Mesendoderm (in vitro differentiated cells): ENCODE results near the gene HRH1.

Experiments
- DNase-seq: peaks from one replicate; pipeline ENCODE4 v3.0.0; 2013
- H2AK5ac ChIP-seq: 2 replicates; pipeline ENCODE4 v1.6.1; 2013; ENCODE audit warnings: low read length, inconsistent platforms
- H2BK120ac ChIP-seq: 2 replicates; pipeline ENCODE4 v1.6.1; 2013; ENCODE audit warnings: low read depth, mild to moderate bottlenecking, low read length, moderate library complexity, mixed read lengths
- H2BK15ac ChIP-seq: replicated peaks from 2 replicates; pipeline ENCODE4 v1.6.1; 2013; ENCODE audit warnings: low read depth, mild to moderate bottlenecking, moderate library complexity
- H2BK5ac ChIP-seq: 2 replicates; pipeline ENCODE4 v1.6.1; 2013; ENCODE audit warnings: low read length, inconsistent platforms
- H3K18ac ChIP-seq: 2 replicates; pipeline ENCODE4 v1.6.1; 2013; ENCODE audit warnings: mild to moderate bottlenecking, low read length, mixed read lengths
- H3K23ac ChIP-seq: one replicate; pipeline ENCODE4 v1.6.1; 2013; ENCODE audit warnings: low read length
- H3K27ac ChIP-seq: 2 replicates; pipeline ENCODE4 v1.5.1; 2013; ENCODE audit warnings: low read depth, mild to moderate bottlenecking, inconsistent platforms, low read length, moderate library complexity
- H3K27me3 ChIP-seq: 2 replicates; pipeline ENCODE4 v1.6.1; 2013; ENCODE audit warnings: low read length, control low read depth, mild to moderate bottlenecking, inconsistent platforms; ENCODE audit not compliant: insufficient read depth, poor library complexity
- H3K36me3 ChIP-seq: 2 replicates; pipeline ENCODE4 v1.6.1; 2013; ENCODE audit warnings: low read length, inconsistent platforms; ENCODE audit not compliant: control insufficient read depth, insufficient read depth
- H3K4ac ChIP-seq: one replicate; pipeline ENCODE4 v1.6.1; 2013; ENCODE audit warnings: low read depth, mild to moderate bottlenecking, low read length, moderate library complexity
- H3K4me1 ChIP-seq: 2 replicates; pipeline ENCODE4 v1.6.1; 2013; ENCODE audit warnings: low read depth, low read length, inconsistent platforms; ENCODE audit not compliant: control insufficient read depth
- H3K4me2 ChIP-seq: 2 replicates; pipeline ENCODE4 v1.6.1; 2013; ENCODE audit warnings: low read length
- H3K4me3 ChIP-seq: 2 replicates; pipeline ENCODE4 v1.5.1; 2013; ENCODE audit warnings: mild to moderate bottlenecking, low read length
- H3K56ac ChIP-seq: one replicate; pipeline ENCODE4 v1.6.1; 2013; ENCODE audit warnings: low read length
- H3K79me1 ChIP-seq: 2 replicates; pipeline ENCODE4 v1.6.1; 2013; ENCODE audit warnings: low read length, inconsistent platforms
- H3K79me2 ChIP-seq: 2 replicates; pipeline ENCODE4 v1.6.1; 2013; ENCODE audit warnings: mild to moderate bottlenecking, low read length; ENCODE audit not compliant: control insufficient read depth, insufficient read depth
- H3K9ac ChIP-seq: 2 replicates; pipeline ENCODE4 v1.6.1; 2013; ENCODE audit warnings: low read length, inconsistent platforms
- H4K5ac ChIP-seq: one replicate; pipeline ENCODE4 v1.6.1; 2013; ENCODE audit warnings: low read length
- H4K8ac ChIP-seq: one replicate; pipeline ENCODE4 v1.6.1; 2013; ENCODE audit warnings: low read depth, mild to moderate bottlenecking, control low read depth, low read length, moderate library complexity
- WGBS: extraction: QIAGEN DNeasy Blood & Tissue Kit; methylation state at CpG from one replicate; pipeline ENCODE4 v1.1.7; 2013; ENCODE audit warnings: low lambda C conversion rate, missing lambda C conversion rate; ENCODE audit not compliant: insufficient coverage; ENCODE audit errors: extremely low coverage; 5-methylcytosine and 5-hydroxymethylcytosine counted together

Gene HRH1

GRCh38 chr3:11275926-11276325 lies 121.6 kb downstream of the HRH1 start:
- no peak overlapping the region for H4K5ac ChIP-seq
- H3K79me1 ChIP-seq = peaks cover 11% of the 10 kb centered on the region
- no peak overlapping the region for H4K8ac ChIP-seq
- DNase-seq = no peak
- no peak overlapping the region for H3K4me2 ChIP-seq
- H3K9ac ChIP-seq = no peak overlapping the region
- H3K18ac ChIP-seq = no peak overlapping the region
- H3K36me3 ChIP-seq = no peaks in the 10 kb centered on the region
- H3K79me2 ChIP-seq = peaks cover 9% of the 10 kb centered on the region
- H3K56ac ChIP-seq = no peak overlapping the region
- H2BK120ac ChIP-seq = no peak overlapping the region
- no peak overlapping the region for H3K4me3 ChIP-seq
- WGBS = no CpG with 5 or more reads among the region's 2 CpGs
- H3K4me1 ChIP-seq = peaks cover 2% of the 10 kb centered on the region
- H2BK15ac ChIP-seq = no peak overlapping the region
- no peak overlapping the region for H2BK5ac ChIP-seq
- H3K4ac ChIP-seq = no peak overlapping the region
- no peak overlapping the region for H3K23ac ChIP-seq
- no peak overlapping the region for H2AK5ac ChIP-seq
- no peaks in the 10 kb centered on the region for H3K27me3 ChIP-seq
- no peak overlapping the region for H3K27ac ChIP-seq

GRCh38 chr3:11276901-11277300 lies 122.6 kb downstream of the HRH1 start:
- H3K4me1 ChIP-seq = peaks cover under 1% of the 10 kb centered on the region
- H4K8ac ChIP-seq = no peak overlapping the region
- no peak overlapping the region for H3K23ac ChIP-seq
- no peak overlapping the region for H2BK15ac ChIP-seq
- H3K4me2 ChIP-seq = no peak overlapping the region
- no peak overlapping the region for H4K5ac ChIP-seq
- no peak overlapping the region for H3K4me3 ChIP-seq
- DNase-seq = no peak
- H2AK5ac ChIP-seq = no peak overlapping the region
- H3K79me2 ChIP-seq = peaks cover 9% of the 10 kb centered on the region
- WGBS = no CpG with 5 or more reads among the region's 2 CpGs
- H2BK5ac ChIP-seq = no peak overlapping the region
- no peak overlapping the region for H3K4ac ChIP-seq
- no peak overlapping the region for H3K27ac ChIP-seq
- H3K56ac ChIP-seq = no peak overlapping the region
- no peak overlapping the region for H2BK120ac ChIP-seq
- H3K36me3 ChIP-seq = no peaks in the 10 kb centered on the region
- no peak overlapping the region for H3K9ac ChIP-seq
- H3K27me3 ChIP-seq = no peaks in the 10 kb centered on the region
- no peak overlapping the region for H3K18ac ChIP-seq
- peaks cover 11% of the 10 kb centered on the region for H3K79me1 ChIP-seq

GRCh38 chr3:11282250-11283138 lies 128.2 kb downstream of the HRH1 start:
- no CpG with 5 or more reads among the region's 5 CpGs for WGBS
- H3K27me3 ChIP-seq = no peaks in the 10 kb centered on the region
- H3K4me2 ChIP-seq = no peak overlapping the region
- no peak overlapping the region for H2BK5ac ChIP-seq
- no peaks in the 10 kb centered on the region for H3K36me3 ChIP-seq
- H3K23ac ChIP-seq = no peak overlapping the region
- H3K18ac ChIP-seq = no peak overlapping the region
- no peak overlapping the region for H3K4me3 ChIP-seq
- no peak overlapping the region for H3K9ac ChIP-seq
- H3K27ac ChIP-seq = no peak overlapping the region
- DNase-seq = no peak
- H2AK5ac ChIP-seq = no peak overlapping the region
- H3K79me2 ChIP-seq = no peaks in the 10 kb centered on the region
- H4K5ac ChIP-seq = no peak overlapping the region
- no peak overlapping the region for H3K56ac ChIP-seq
- H2BK15ac ChIP-seq = no peak overlapping the region
- no peak overlapping the region for H4K8ac ChIP-seq
- H3K4me1 ChIP-seq = no peaks in the 10 kb centered on the region
- no peak overlapping the region for H2BK120ac ChIP-seq
- H3K4ac ChIP-seq = no peak overlapping the region
- no peaks in the 10 kb centered on the region for H3K79me1 ChIP-seq

- no peaks in the 10 kb centered on the region for H3K36me3 ChIP-seq
- no CpG with 5 or more reads among the region's 1 CpG for WGBS
- H4K5ac ChIP-seq = no peak overlapping the region
- H3K4me2 ChIP-seq = no peak overlapping the region
- H3K4me3 ChIP-seq = no peak overlapping the region
- H3K56ac ChIP-seq = no peak overlapping the region
- H3K79me2 ChIP-seq = no peaks in the 10 kb centered on the region
- no peak overlapping the region for H2BK120ac ChIP-seq
- H3K4ac ChIP-seq = no peak overlapping the region
- H4K8ac ChIP-seq = no peak overlapping the region
- H3K27me3 ChIP-seq = no peaks in the 10 kb centered on the region
- no peak overlapping the region for H3K27ac ChIP-seq
- no peaks in the 10 kb centered on the region for H3K79me1 ChIP-seq
- H2BK15ac ChIP-seq = no peak overlapping the region
- H3K23ac ChIP-seq = no peak overlapping the region
- H3K4me1 ChIP-seq = no peaks in the 10 kb centered on the region
- no peak overlapping the region for H3K9ac ChIP-seq
- H2AK5ac ChIP-seq = no peak overlapping the region
- H2BK5ac ChIP-seq = no peak overlapping the region
- H3K18ac ChIP-seq = no peak overlapping the region
- DNase-seq = no peak
Measured at GRCh38 chr3:11283139-11283475, 128.8 kb downstream of the HRH1 start.

GRCh38 chr3:11284011-11284410 lies 129.7 kb downstream of the HRH1 start:
- Histone ChIP-seq H3K4me2 (no peak overlapping the region), H4K5ac (no peak overlapping the region), H4K8ac (no peak overlapping the region), H3K79me1 (no peaks in the 10 kb centered on the region), H2BK15ac (no peak overlapping the region), H2AK5ac (no peak overlapping the region), H3K27me3 (no peaks in the 10 kb centered on the region), H3K4me1 (no peaks in the 10 kb centered on the region), H3K4me3 (no peak overlapping the region), H3K9ac (no peak overlapping the region), H2BK120ac (no peak overlapping the region), H3K56ac (no peak overlapping the region), H3K36me3 (no peaks in the 10 kb centered on the region), H3K79me2 (no peaks in the 10 kb centered on the region), H3K27ac (no peak overlapping the region), H3K4ac (no peak overlapping the region), H2BK5ac (no peak overlapping the region), H3K23ac (no peak overlapping the region), H3K18ac (no peak overlapping the region)
- WGBS = no CpG with 5 or more reads among the region's 1 CpG
- no peak for DNase-seq

- H4K5ac ChIP-seq = no peak overlapping the region
- no peaks in the 10 kb centered on the region for H3K36me3 ChIP-seq
Measured at GRCh38 chr3:11285471-11285870, 131.2 kb downstream of the HRH1 start.

More at GRCh38 chr3:11285471-11285870, 131.2 kb downstream of the HRH1 start:
- Histone ChIP-seq H2AK5ac (no peak overlapping the region), H3K4ac (no peak overlapping the region), H2BK5ac (no peak overlapping the region), H3K4me1 (no peaks in the 10 kb centered on the region), H4K8ac (no peak overlapping the region), H2BK15ac (no peak overlapping the region), H3K4me2 (no peak overlapping the region), H2BK120ac (no peak overlapping the region), H3K79me1 (no peaks in the 10 kb centered on the region), H3K18ac (no peak overlapping the region), H3K4me3 (no peak overlapping the region), H3K27ac (no peak overlapping the region), H3K79me2 (no peaks in the 10 kb centered on the region), H3K23ac (no peak overlapping the region), H3K27me3 (no peaks in the 10 kb centered on the region), H3K9ac (no peak overlapping the region), H3K56ac (no peak overlapping the region)
- no CpG with 5 or more reads among the region's 2 CpGs for WGBS
- DNase-seq = no peak
